CD4-positive, alpha-beta T cell treated with Interleukin-17A for 4 hours (primary cell): Measurements from ENCODE around the gene ENSA.

ENCODE experiments used
- DNase-seq: peaks from one replicate; pipeline ENCODE4 v3.0.0-alpha.2; 2020; ENCODE audit warnings: mixed read lengths

The ENSA gene

GRCh38 chr1:150579945-150580642, 49.3 kb downstream of the ENSA start:
- DNase-seq: no peak

GRCh38 chr1:150579110-150579944, 50.1 kb downstream of the ENSA start, which contains the start of gene MCL1:
MCL1 (minus strand) TSS chr1:150579610; CDS start chr1:150579530, 80 bp downstream.
- DNase-seq: peak; percentile 87

GRCh38 chr1:150578272-150579109, 50.9 kb downstream of the ENSA start:
- DNase-seq: peak; percentile 41

- peak; percentile 33 for DNase-seq
Observed at GRCh38 chr1:150577557-150578271, 51.7 kb downstream of the ENSA start.

- DNase-seq: no peak
Observed at GRCh38 chr1:150576794-150577556, 52.4 kb downstream of the ENSA start.

GRCh38 chr1:150576367-150576711, 53.1 kb downstream of the ENSA start:
- DNase-seq: no peak

GRCh38 chr1:150575518-150576366, 53.7 kb downstream of the ENSA start:
- DNase-seq: no peak

- no peak for DNase-seq
Observed at GRCh38 chr1:150575072-150575489, 54.3 kb downstream of the ENSA start.

- no peak for DNase-seq
Observed at GRCh38 chr1:150574260-150575071, 54.9 kb downstream of the ENSA start.

GRCh38 chr1:150573648-150574071, 55.8 kb downstream of the ENSA start:
- DNase-seq: peak; percentile 29

GRCh38 chr1:150572918-150573647, 56.3 kb downstream of the ENSA start:
- DNase-seq: no peak
